Measurements from ENCODE around the gene DENND2C. TPM values are rescaled to one million over a fixed set of nuclear protein-coding genes. Genes with fewer than 3 reads are reported as not detected.

DENND2C gene
- total RNA-seq, 1 donor from 2014 or later: 0.73 TPM

- Histone ChIP-seq H3K36me3 (no peaks in the 10 kb centered on the region), H3K9ac (no peak overlapping the region), H3K27ac (no peak overlapping the region), H4K20me1 (ENCODE audit: low read depth) (no peaks in the 10 kb centered on the region), H3K4me1 (no peaks in the 10 kb centered on the region), H3K79me2 (ENCODE audit: low read depth) (no peaks in the 10 kb centered on the region), H2AFZ (replicated peaks) (peak overlapping the region; percentile 97), H3K9me3 (ENCODE audit: low read depth) (no peaks in the 10 kb centered on the region), H3K27me3 (peaks cover 78% of the 10 kb centered on the region), H3K4me2 (peak overlapping the region; percentile 88), H3K4me3 (peak overlapping the region; percentile 58), H3F3A (ENCODE audit: low read depth) (peaks cover 8% of the 10 kb centered on the region)
- peak overlapping the region; percentile 90 for H3K4me3 Mint-ChIP-seq
- no peaks in the 10 kb centered on the region for H3K36me3 Mint-ChIP-seq
- peaks cover 13% of the 10 kb centered on the region for H3K27me3 Mint-ChIP-seq (ENCODE audit: insufficient read depth, low read depth)
- DNase-seq (ENCODE audit: low spot score): peak; percentile 96
- H3K27ac Mint-ChIP-seq: no peak overlapping the region
- no peaks in the 10 kb centered on the region for H3K9me3 Mint-ChIP-seq
- H3K4me1 Mint-ChIP-seq: peaks cover 4% of the 10 kb centered on the region
- TF ChIP-seq EZH2 (IDR thresholded peaks at IDR 0.05): no peak
- no peak for TF ChIP-seq CTCF (IDR thresholded peaks at IDR 0.05)
- no peak for TF ChIP-seq EZH2phosphoT487 (IDR thresholded peaks at IDR 0.05)
Measured at GRCh38 chr1:114670083-114671010, 498 bp upstream of the DENND2C start.

GRCh38 chr1:114668784-114669561 is 876 bp downstream of the DENND2C start:
- no peaks in the 10 kb centered on the region for H3K36me3 Mint-ChIP-seq
- H3K4me1 Mint-ChIP-seq: peaks cover 4% of the 10 kb centered on the region
- no peaks in the 10 kb centered on the region for H3K36me3 ChIP-seq
- no peaks in the 10 kb centered on the region for H3K9me3 ChIP-seq (ENCODE audit: low read depth)
- peaks cover 8% of the 10 kb centered on the region for H3F3A ChIP-seq (ENCODE audit: low read depth)
- no peak overlapping the region for H2AFZ ChIP-seq (replicated peaks)
- no peak overlapping the region for H3K9ac ChIP-seq
- peak overlapping the region; percentile 90 for H3K4me3 Mint-ChIP-seq
- TF ChIP-seq EZH2 (IDR thresholded peaks at IDR 0.05): no peak
- TF ChIP-seq CTCF (IDR thresholded peaks at IDR 0.05): no peak
- no peak for TF ChIP-seq EZH2phosphoT487 (IDR thresholded peaks at IDR 0.05)
- H4K20me1 ChIP-seq (ENCODE audit: low read depth): no peaks in the 10 kb centered on the region
- peak overlapping the region; percentile 88 for H3K4me2 ChIP-seq
- H3K4me3 ChIP-seq: peak overlapping the region; percentile 58
- peaks cover 65% of the 10 kb centered on the region for H3K27me3 ChIP-seq
- DNase-seq (ENCODE audit: low spot score): no peak
- no peaks in the 10 kb centered on the region for H3K4me1 ChIP-seq
- H3K27ac ChIP-seq: no peak overlapping the region
- peaks cover 13% of the 10 kb centered on the region for H3K27me3 Mint-ChIP-seq (ENCODE audit: insufficient read depth, low read depth)
- H3K27ac Mint-ChIP-seq: no peak overlapping the region
- no peaks in the 10 kb centered on the region for H3K79me2 ChIP-seq (ENCODE audit: low read depth)
- no peaks in the 10 kb centered on the region for H3K9me3 Mint-ChIP-seq

GRCh38 chr1:114668373-114668772 is 1.5 kb downstream of the DENND2C start:
- no peak for DNase-seq (ENCODE audit: low spot score)
- Histone ChIP-seq H3K4me2 (no peak overlapping the region), H3K27me3 (peaks cover 60% of the 10 kb centered on the region), H3K9ac (no peak overlapping the region), H3K4me3 (no peak overlapping the region), H3K27ac (no peak overlapping the region), H4K20me1 (ENCODE audit: low read depth) (no peaks in the 10 kb centered on the region), H3K4me1 (no peaks in the 10 kb centered on the region), H3K36me3 (no peaks in the 10 kb centered on the region), H3F3A (ENCODE audit: low read depth) (peaks cover 8% of the 10 kb centered on the region), H2AFZ (replicated peaks) (no peak overlapping the region), H3K9me3 (ENCODE audit: low read depth) (no peaks in the 10 kb centered on the region), H3K79me2 (ENCODE audit: low read depth) (no peaks in the 10 kb centered on the region)
- H3K4me3 Mint-ChIP-seq: peak overlapping the region; percentile 6
- H3K36me3 Mint-ChIP-seq: no peaks in the 10 kb centered on the region
- TF ChIP-seq EZH2phosphoT487 (IDR thresholded peaks at IDR 0.05) (no peak), CTCF (IDR thresholded peaks at IDR 0.05) (no peak), EZH2 (IDR thresholded peaks at IDR 0.05) (no peak)
- H3K4me1 Mint-ChIP-seq: peaks cover 4% of the 10 kb centered on the region
- no peak overlapping the region for H3K27ac Mint-ChIP-seq
- H3K9me3 Mint-ChIP-seq: no peaks in the 10 kb centered on the region
- H3K27me3 Mint-ChIP-seq (ENCODE audit: insufficient read depth, low read depth): peaks cover 13% of the 10 kb centered on the region

Data from neural progenitor cell (in vitro differentiated cells).